ENCODE measurements around the gene STARD7.

The STARD7 gene

DNA sequence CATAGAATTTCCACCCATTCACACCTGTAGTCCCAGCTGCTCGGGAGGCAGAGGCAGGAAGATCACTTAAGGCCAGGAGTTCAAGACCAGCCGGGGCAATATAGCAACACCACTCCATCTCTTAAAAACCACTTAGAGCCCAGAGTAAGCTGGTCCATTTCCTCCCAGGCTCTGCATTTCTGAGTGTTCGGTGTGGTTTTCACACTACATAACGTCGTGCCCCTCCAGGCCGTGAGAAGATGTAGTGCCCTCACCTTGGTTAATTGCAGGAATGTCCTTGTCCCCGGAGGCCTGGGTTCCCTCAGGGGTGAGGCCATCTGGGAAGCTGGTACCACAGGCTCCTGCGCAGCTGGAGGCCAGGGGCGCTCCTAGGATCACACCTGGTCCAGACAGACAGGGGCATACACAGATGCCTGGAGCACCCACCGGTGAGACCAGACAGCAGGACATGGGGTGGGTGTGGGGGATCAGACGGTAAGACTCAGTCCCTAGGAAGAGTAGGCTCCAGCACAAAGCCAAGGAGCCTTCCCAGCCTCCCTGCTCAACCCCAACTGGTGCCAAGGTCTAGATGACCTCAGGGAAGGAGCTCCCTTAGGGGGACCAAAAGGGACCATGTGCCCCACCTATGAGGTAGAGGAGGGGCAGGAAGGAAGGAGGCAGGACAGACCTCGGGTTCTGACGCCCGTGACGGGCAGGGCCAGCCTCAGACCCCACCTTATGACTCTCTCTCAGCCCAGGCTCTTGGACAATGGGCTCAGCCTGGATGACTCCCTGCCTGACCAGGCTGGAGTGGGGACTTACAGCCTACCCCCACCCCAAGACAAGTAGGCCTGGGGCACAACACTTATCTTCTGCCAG, 71.1 kb downstream of the STARD7 start:
- FAIRE-seq (peak; percentile 65), DNase-seq (ENCODE audit: low spot score) (no peak)

DNA sequence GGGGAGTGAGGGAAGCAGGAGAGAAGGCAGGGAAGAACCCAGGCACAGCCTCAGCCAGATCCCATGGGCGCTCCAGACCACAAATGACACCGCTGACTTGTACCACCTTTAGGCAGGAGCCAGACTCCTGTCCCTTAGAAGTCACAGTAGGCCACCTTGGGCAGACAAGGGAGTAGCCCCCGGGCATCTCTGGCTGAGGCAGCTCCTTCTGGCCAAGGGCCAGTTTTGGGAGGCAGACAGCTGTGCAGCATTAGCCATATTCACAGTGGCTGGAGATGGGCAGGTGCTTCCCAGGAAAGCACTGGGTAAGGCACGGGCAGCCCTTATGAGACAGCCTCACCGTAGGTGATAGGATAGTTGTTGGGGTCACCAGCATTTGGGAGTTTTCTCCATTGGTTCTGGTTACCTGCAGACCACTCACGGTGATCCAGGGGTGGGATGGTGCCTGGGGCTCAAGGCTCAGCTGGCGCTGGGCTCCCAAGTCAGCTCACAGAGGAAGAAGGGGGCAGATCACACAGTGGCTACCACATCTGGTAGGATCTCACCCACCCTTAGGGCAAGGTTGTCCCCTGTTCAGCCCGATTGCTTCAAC, 72.4 kb downstream of the STARD7 start:
- no peak for DNase-seq (ENCODE audit: low spot score)

DNA sequence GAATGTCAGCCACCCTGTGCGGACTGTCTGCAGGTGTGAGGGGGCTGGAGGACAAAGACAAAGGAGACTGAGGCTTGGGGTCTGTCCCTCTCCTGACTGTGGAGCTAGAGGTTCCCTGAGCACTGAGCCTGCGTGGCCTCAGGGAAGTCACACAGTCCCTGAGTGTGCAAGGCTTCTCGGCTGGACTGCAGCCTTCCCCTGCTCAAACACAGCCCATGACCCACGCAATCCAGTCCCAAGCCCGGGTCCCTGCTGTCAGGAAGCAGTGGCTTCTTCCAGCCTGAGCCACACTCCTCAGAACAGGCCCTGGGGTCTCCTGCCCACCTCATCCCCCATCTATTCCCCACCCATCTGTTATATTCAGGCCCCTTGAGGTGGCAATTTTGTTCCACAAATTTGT, 73.0 kb downstream of the STARD7 start:
- no peak for FAIRE-seq
- DNase-seq (ENCODE audit: low spot score), result no peak

More for the DNA sequence above, 72.4 kb downstream of the STARD7 start:
- FAIRE-seq, result no peak

DNA sequence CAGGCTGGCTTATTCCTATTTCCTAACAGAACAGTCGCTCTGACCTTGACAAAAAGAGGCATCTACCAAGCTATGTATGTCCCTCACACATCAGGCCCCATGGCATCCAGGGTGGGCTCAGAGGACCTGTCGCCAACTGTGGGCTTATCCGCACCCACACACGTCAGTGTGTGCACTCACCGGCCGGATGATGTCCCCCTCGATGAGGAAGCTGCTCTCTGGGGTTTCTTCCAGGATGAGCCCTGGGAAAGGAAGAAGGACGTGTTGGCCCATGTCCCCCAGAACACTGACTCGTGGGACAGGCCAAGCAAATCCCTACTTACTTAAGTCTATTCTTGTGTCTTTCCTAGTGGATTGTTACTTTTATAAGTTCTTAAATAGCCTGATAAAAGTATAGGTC, 73.5 kb downstream of the STARD7 start:
- no peak for FAIRE-seq

More for the DNA sequence above, 73.5 kb downstream of the STARD7 start:
- no peak for DNase-seq (ENCODE audit: low spot score)
